SK-N-MC (cell line): ENCODE measurements around the gene TECR.
"Not testable (repeated sequence)": the region's sequence is repeated elsewhere in the genome, so short reads cannot be mapped to it uniquely, and the experiment has no call there.

Experiments
- DNase-seq: peaks from one replicate; pipeline ENCODE4 v3.0.0-alpha.2; 2011; ENCODE audit warnings: low read depth, low spot score
- H3K27ac ChIP-seq: fragments of 200-600 bp; sonication (generic); 2 replicates; pipeline ENCODE4 v1.5.1; 2016; ENCODE audit warnings: mixed run types
- H3K36me3 ChIP-seq: fragments of 200-600 bp; sonication (generic); 2 replicates; pipeline ENCODE4 v1.6.1; 2017; ENCODE audit warnings: antibody characterized with exemption, low read length, mixed read lengths; ENCODE audit not compliant: insufficient read depth
- H3K4me3 ChIP-seq: fragments of 200-600 bp; sonication (generic); 2 replicates; pipeline ENCODE4 v1.5.1; 2016
- H3K9ac ChIP-seq: fragments of 200-600 bp; sonication (generic); 2 replicates; pipeline ENCODE4 v1.8.0; 2017; ENCODE audit warnings: mixed run types, mixed read lengths; ENCODE audit not compliant: insufficient read length
- H3K9me3 ChIP-seq: fragments of 200-600 bp; sonication (generic); 2 replicates; pipeline ENCODE4 v1.6.1; 2017; ENCODE audit warnings: low read depth, mild to moderate bottlenecking, antibody characterized with exemption, low read length, moderate library complexity, mixed read lengths
- EZH2 ChIP-seq: fragments of 200-600 bp; sonication (generic); IDR thresholded peaks from one replicate; pipeline ENCODE4 v1.6.1; 2017; ENCODE audit warnings: antibody characterized with exemption
- FOXP2 ChIP-seq: optimal IDR thresholded peaks from 2 replicates; pipeline ENCODE3; 2011; ENCODE audit warnings: mild to moderate bottlenecking, moderate library complexity; ENCODE audit not compliant: insufficient read depth; ENCODE audit errors: extremely low read length, control extremely low read depth
- POLR2AphosphoS5 ChIP-seq: IDR thresholded peaks from 2 replicates; pipeline ENCODE4 v1.6.1; 2012; ENCODE audit warnings: mild to moderate bottlenecking, low read depth, low read length, borderline replicate concordance

Gene TECR

GRCh38 chr19:14494910-14495671, 34.3 kb upstream of the TECR start:
- Histone ChIP-seq H3K9me3 (no peaks in the 10 kb centered on the region), H3K27ac (no peak overlapping the region), H3K36me3 (peaks cover 3% of the 10 kb centered on the region; the same call in 1 of the 2 replicates), H3K9ac (peak overlapping the region; percentile 71), H3K4me3 (peak overlapping the region; percentile 79)
- no peak for TF ChIP-seq EZH2
- no peak for TF ChIP-seq FOXP2
- no peak for TF ChIP-seq POLR2AphosphoS5
- no peak for DNase-seq

GRCh38 chr19:14495672-14496028, 33.7 kb upstream of the TECR start:
- Histone ChIP-seq H3K9ac (peak overlapping the region; percentile 71), H3K36me3 (peaks cover 3% of the 10 kb centered on the region; the same call in 1 of the 2 replicates), H3K27ac (no peak overlapping the region), H3K4me3 (peak overlapping the region; percentile 79), H3K9me3 (no peaks in the 10 kb centered on the region)
- no peak for DNase-seq
- TF ChIP-seq POLR2AphosphoS5 = no peak
- no peak for TF ChIP-seq EZH2
- no peak for TF ChIP-seq FOXP2

GRCh38 chr19:14496029-14496833, 33.2 kb upstream of the TECR start, which contains the start of gene GIPC1:
GIPC1 (minus strand) TSS chr19:14496127; CDS start chr19:14482976, 13,151 bp downstream.
- peak; percentile 80 for DNase-seq
- TF ChIP-seq EZH2 (no peak), POLR2AphosphoS5 (peak; percentile 36; the same call in 1 of the 2 replicates), FOXP2 (no peak)
- Histone ChIP-seq H3K9me3 (no peaks in the 10 kb centered on the region), H3K9ac (peak within 1 kb of the TSS; percentile 71), H3K4me3 (peak within 1 kb of the TSS; percentile 79), H3K27ac (0 out of 2 replicates have a peak within 1 kb of the TSS, but pooled peaks have one; percentile 35), H3K36me3 (peaks cover 3% of the 10 kb centered on the region; the same call in 1 of the 2 replicates)

GRCh38 chr19:14496834-14497227, 32.6 kb upstream of the TECR start:
- DNase-seq = no peak
- H3K27ac ChIP-seq = 0 out of 2 replicates have a peak overlapping the region, but pooled peaks have one; percentile 35
- H3K9me3 ChIP-seq = no peaks in the 10 kb centered on the region
- H3K4me3 ChIP-seq = peak overlapping the region; percentile 79
- TF ChIP-seq POLR2AphosphoS5 (no peak), FOXP2 (no peak), EZH2 (no peak)
- no peak overlapping the region for H3K9ac ChIP-seq
- H3K36me3 ChIP-seq = no peaks in the 10 kb centered on the region

GRCh38 chr19:14497228-14497921, 32.0 kb upstream of the TECR start:
- no peak overlapping the region for H3K9ac ChIP-seq
- no peak overlapping the region for H3K4me3 ChIP-seq
- no peaks in the 10 kb centered on the region for H3K36me3 ChIP-seq
- TF ChIP-seq FOXP2 = no peak
- no peak for TF ChIP-seq EZH2
- no peak for TF ChIP-seq POLR2AphosphoS5
- no peak for DNase-seq
- no peaks in the 10 kb centered on the region for H3K9me3 ChIP-seq
- H3K27ac ChIP-seq = no peak overlapping the region

GRCh38 chr19:14502334-14503092, 26.9 kb upstream of the TECR start:
- no peak for TF ChIP-seq POLR2AphosphoS5
- TF ChIP-seq FOXP2 = no peak
- TF ChIP-seq EZH2 = no peak
- no peaks in the 10 kb centered on the region for H3K36me3 ChIP-seq
- H3K9ac ChIP-seq = no peak overlapping the region
- H3K4me3 ChIP-seq = no peak overlapping the region
- no peak for DNase-seq
- no peak overlapping the region for H3K27ac ChIP-seq
- H3K9me3 ChIP-seq = no peaks in the 10 kb centered on the region

GRCh38 chr19:14503285-14503684, 26.1 kb upstream of the TECR start:
- Histone ChIP-seq H3K9ac (no peak overlapping the region), H3K27ac (no peak overlapping the region), H3K9me3 (no peaks in the 10 kb centered on the region), H3K4me3 (no peak overlapping the region), H3K36me3 (no peaks in the 10 kb centered on the region)
- no peak for DNase-seq
- TF ChIP-seq FOXP2 = no peak
- TF ChIP-seq POLR2AphosphoS5 = no peak
- no peak for TF ChIP-seq EZH2

- H3K4me3 ChIP-seq, H3K27ac ChIP-seq, DNase-seq, H3K9ac ChIP-seq, H3K36me3 ChIP-seq, H3K9me3 ChIP-seq: not testable (repeated sequence)
Measured at GRCh38 chr19:14504575-14504974, 24.8 kb upstream of the TECR start.
